Stomach (tissue), 4 donors: ENCODE results near the gene PDE4DIP.
"Not testable (repeated sequence)": the region's sequence is repeated elsewhere in the genome, so short reads cannot be mapped to it uniquely, and the experiment has no call there.

Experiments
- CTCF ChIP-seq, 7 experiments: fragments of 450-650 bp in 4 of 7; fragments of 200-600 bp in 3 of 7; sonication (generic) in 3 of 7; IDR thresholded peaks; one replicate each; pipeline ENCODE4 v1.5.1; 2016 to 2019; ENCODE audit warnings: antibody characterized with exemption in 7 of 7, control low read depth in 2 of 7, mild to moderate bottlenecking in 1 of 7
- EP300 ChIP-seq: sonication (generic); formaldehyde crosslinking; IDR thresholded peaks from one replicate; pipeline ENCODE4 v1.6.1; 2017; ENCODE audit warnings: antibody characterized with exemption
- POLR2A ChIP-seq, 4 donors: fragments of 450-650 bp; IDR thresholded peaks; one replicate each; pipeline ENCODE4 v1.6.1; 2016; ENCODE audit warnings: antibody characterized with exemption in 4 of 4, control low read depth in 2 of 4, mild to moderate bottlenecking in 1 of 4, moderate library complexity in 1 of 4
- POLR2AphosphoS5 ChIP-seq, 3 donors: sonication (generic); formaldehyde crosslinking; IDR thresholded peaks; one replicate each; pipeline ENCODE4 v1.6.1; 2016; ENCODE audit warnings: antibody characterized with exemption in 3 of 3

- TF ChIP-seq CTCF (IDR thresholded peaks at IDR 0.05); POLR2AphosphoS5 (IDR thresholded peaks at IDR 0.05); POLR2A (IDR thresholded peaks at IDR 0.05); EP300: not testable (repeated sequence)
Observed at GRCh38 chr1:148822180-148822579, 22.0 kb upstream of the PDE4DIP start.
